ENCODE data around the gene CACNA1C. TPM values are rescaled to one million over a fixed set of nuclear protein-coding genes. Genes with fewer than 3 reads are reported as not detected.
A peak's percentile ranks its signal among the peaks of the same experiment; 100 is the strongest.

The CACNA1C gene
- polyA plus RNA-seq, 4 donors, result 0.67 to 2.5 (median 2.0) TPM

DNA sequence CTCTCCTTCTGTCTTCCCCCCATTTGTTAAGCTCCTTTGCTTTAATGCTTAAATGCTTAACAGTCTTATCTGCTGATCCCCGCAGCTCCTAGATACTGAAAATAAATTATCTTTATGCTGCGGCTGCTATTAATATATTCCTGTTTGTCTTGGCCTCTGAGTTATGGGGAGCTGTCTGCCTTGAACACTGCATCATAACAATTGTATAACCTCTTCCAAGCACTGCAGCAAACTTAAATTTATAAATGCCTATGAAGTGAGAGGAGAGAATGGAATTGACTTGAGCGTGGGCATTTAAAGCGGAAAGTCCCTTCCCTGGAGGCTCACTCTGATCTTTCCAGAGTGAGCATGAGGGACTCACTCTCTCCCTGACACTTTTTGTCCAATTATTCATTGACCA is 25.4 kb upstream of the CACNA1C start:
- no peak for FAIRE-seq
- no peaks in the 10 kb centered on the region for H3K36me3 ChIP-seq (ENCODE audit: control insufficient read depth in 3 of 3, insufficient read depth in 2 of 3, low read depth in 1 of 3, low read length in 3 of 3)
- H3K4me3 ChIP-seq (ENCODE audit: low read depth in 1 of 3, low read length in 3 of 3), result no peak overlapping the region
- 49 to 59% (median 57%) methylated on average over 4 of the region's 4 CpGs for WGBS, 3 donors
- H3K27ac ChIP-seq (ENCODE audit: low read depth in 1 of 3, low read length in 2 of 3), result no peak overlapping the region
- H3K4me1 ChIP-seq (ENCODE audit: control insufficient read depth in 3 of 3, insufficient read depth in 2 of 3, low read depth in 1 of 3, low read length in 2 of 3), result no peaks in the 10 kb centered on the region
- DNase-seq, result no peak
- H3K9me3 ChIP-seq (ENCODE audit: control insufficient read depth in 2 of 2, insufficient read depth in 1 of 2, low read depth in 1 of 2, low read length in 1 of 2), result no peaks in the 10 kb centered on the region
- peaks cover 0 to 17% (median 0%) of the 10 kb centered on the region in 3 donors for H3K27me3 ChIP-seq (ENCODE audit: control insufficient read depth in 3 of 3, insufficient read depth in 3 of 3, low read length in 3 of 3)

GRCh38 chr12:2029851-2030250 is 22.9 kb upstream of the CACNA1C start:
- no peak overlapping the region for H3K27ac ChIP-seq (ENCODE audit: low read depth in 1 of 3, low read length in 2 of 3)
- no peaks in the 10 kb centered on the region for H3K9me3 ChIP-seq (ENCODE audit: control insufficient read depth in 2 of 2, insufficient read depth in 1 of 2, low read depth in 1 of 2, low read length in 1 of 2)
- peaks cover 0 to 32% (median 0%) of the 10 kb centered on the region in 3 donors for H3K27me3 ChIP-seq (ENCODE audit: control insufficient read depth in 3 of 3, insufficient read depth in 3 of 3, low read length in 3 of 3)
- no peak for DNase-seq
- WGBS, 3 donors, result 89 to 93% (median 91%) methylated on average over 3 of the region's 3 CpGs
- H3K4me1 ChIP-seq (ENCODE audit: control insufficient read depth in 3 of 3, insufficient read depth in 2 of 3, low read depth in 1 of 3, low read length in 2 of 3), result peaks cover 0 to 4% (median 0%) of the 10 kb centered on the region in 3 donors
- no peak overlapping the region for H3K4me3 ChIP-seq (ENCODE audit: low read depth in 1 of 3, low read length in 3 of 3)
- FAIRE-seq, result no peak
- no peaks in the 10 kb centered on the region for H3K36me3 ChIP-seq (ENCODE audit: control insufficient read depth in 3 of 3, insufficient read depth in 2 of 3, low read depth in 1 of 3, low read length in 3 of 3)

DNA sequence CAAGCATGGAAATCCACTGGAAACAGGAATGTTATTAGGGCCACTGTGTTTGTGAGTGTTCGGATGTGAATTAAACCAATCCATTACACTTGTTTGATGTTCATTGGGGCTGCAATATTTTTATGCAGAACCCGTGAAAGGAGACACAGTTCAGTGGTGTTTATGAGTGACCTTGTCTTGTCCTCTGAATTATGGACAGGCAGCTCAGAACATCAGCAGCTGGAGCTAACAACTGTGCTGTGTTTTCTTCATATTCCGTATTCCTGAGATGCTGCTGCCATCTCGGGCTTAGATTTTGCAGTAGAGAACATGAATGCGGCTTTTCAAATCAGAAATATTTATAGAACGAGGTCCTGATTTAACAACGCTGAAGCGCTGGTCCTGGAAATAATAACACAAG is 20.3 kb upstream of the CACNA1C start:
- peaks cover 0 to 8% (median 0%) of the 10 kb centered on the region in 3 donors for H3K4me1 ChIP-seq (ENCODE audit: control insufficient read depth in 3 of 3, insufficient read depth in 2 of 3, low read depth in 1 of 3, low read length in 2 of 3)
- FAIRE-seq (no peak), DNase-seq (no peak)
- no peak overlapping the region for H3K4me3 ChIP-seq (ENCODE audit: low read depth in 1 of 3, low read length in 3 of 3)
- no peak overlapping the region for H3K27ac ChIP-seq (ENCODE audit: low read depth in 1 of 3, low read length in 2 of 3)
- no peaks in the 10 kb centered on the region for H3K36me3 ChIP-seq (ENCODE audit: control insufficient read depth in 3 of 3, insufficient read depth in 2 of 3, low read depth in 1 of 3, low read length in 3 of 3)
- 79 to 88% (median 79%) methylated on average over 8 of the region's 8 CpGs for WGBS, 3 donors
- peaks cover 0 to 49% (median 0%) of the 10 kb centered on the region in 3 donors for H3K27me3 ChIP-seq (ENCODE audit: control insufficient read depth in 3 of 3, insufficient read depth in 3 of 3, low read length in 3 of 3)
- no peaks in the 10 kb centered on the region for H3K9me3 ChIP-seq (ENCODE audit: control insufficient read depth in 2 of 2, insufficient read depth in 1 of 2, low read depth in 1 of 2, low read length in 1 of 2)

- WGBS, 3 donors, result 11 to 13% (median 11%) methylated on average over 42 to 47 of the region's 47 CpGs
- H3K4me3 ChIP-seq (ENCODE audit: low read depth in 1 of 3, low read length in 3 of 3), result peak overlapping the region in 2 of 3 donors; percentile 5 to 27
- DNase-seq (peak; percentile 79 to 94), FAIRE-seq (no peak)
- peaks cover 0 to 46% (median 0%) of the 10 kb centered on the region in 3 donors for H3K27me3 ChIP-seq (ENCODE audit: control insufficient read depth in 3 of 3, insufficient read depth in 3 of 3, low read length in 3 of 3)
- peaks cover 0 to 8% (median 0%) of the 10 kb centered on the region in 3 donors for H3K4me1 ChIP-seq (ENCODE audit: control insufficient read depth in 3 of 3, insufficient read depth in 2 of 3, low read depth in 1 of 3, low read length in 2 of 3)
- no peak overlapping the region for H3K27ac ChIP-seq (ENCODE audit: low read depth in 1 of 3, low read length in 2 of 3)
- H3K36me3 ChIP-seq (ENCODE audit: control insufficient read depth in 3 of 3, insufficient read depth in 2 of 3, low read depth in 1 of 3, low read length in 3 of 3), result no peaks in the 10 kb centered on the region
- H3K9me3 ChIP-seq (ENCODE audit: control insufficient read depth in 2 of 2, insufficient read depth in 1 of 2, low read depth in 1 of 2, low read length in 1 of 2), result no peaks in the 10 kb centered on the region
Observed at GRCh38 chr12:2034633-2035430, 18.0 kb upstream of the CACNA1C start.

GRCh38 chr12:2035431-2036055 is 17.2 kb upstream of the CACNA1C start:
- Histone ChIP-seq H3K27ac (ENCODE audit: low read depth in 1 of 3, low read length in 2 of 3) (no peak overlapping the region), H3K4me3 (ENCODE audit: low read depth in 1 of 3, low read length in 3 of 3) (peak overlapping the region in 1 of 3 donors; percentile 27), H3K4me1 (ENCODE audit: control insufficient read depth in 3 of 3, insufficient read depth in 2 of 3, low read depth in 1 of 3, low read length in 2 of 3) (peaks cover 0 to 8% (median 0%) of the 10 kb centered on the region in 3 donors), H3K27me3 (ENCODE audit: control insufficient read depth in 3 of 3, insufficient read depth in 3 of 3, low read length in 3 of 3) (peaks cover 0 to 45% (median 0%) of the 10 kb centered on the region in 3 donors), H3K36me3 (ENCODE audit: control insufficient read depth in 3 of 3, insufficient read depth in 2 of 3, low read depth in 1 of 3, low read length in 3 of 3) (no peaks in the 10 kb centered on the region), H3K9me3 (ENCODE audit: control insufficient read depth in 2 of 2, insufficient read depth in 1 of 2, low read depth in 1 of 2, low read length in 1 of 2) (no peaks in the 10 kb centered on the region)
- FAIRE-seq, result no peak
- no peak for DNase-seq
- 61 to 71% (median 68%) methylated on average over 15 of the region's 15 CpGs for WGBS, 3 donors

DNA sequence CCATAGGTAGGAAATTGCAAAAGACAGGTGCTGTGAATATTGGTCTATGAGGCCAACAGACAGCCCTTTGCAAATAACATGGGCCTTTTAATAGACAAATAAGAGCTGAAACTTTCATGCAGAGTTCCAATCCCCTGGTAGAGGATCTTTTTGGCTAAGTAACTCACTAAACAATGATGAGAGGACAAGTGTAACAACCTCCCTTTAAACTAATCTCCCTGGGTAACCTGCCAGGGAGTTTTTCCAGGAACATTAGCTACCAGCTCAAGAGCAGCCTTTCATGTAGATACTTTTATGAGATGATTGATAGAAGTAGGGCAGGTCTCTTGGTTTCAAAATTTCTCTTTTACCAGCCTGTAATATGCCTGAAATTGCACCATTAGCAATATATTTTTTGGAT is 13.8 kb upstream of the CACNA1C start:
- no peak overlapping the region for H3K4me3 ChIP-seq (ENCODE audit: low read depth in 1 of 3, low read length in 3 of 3)
- H3K27ac ChIP-seq (ENCODE audit: low read depth in 1 of 3, low read length in 2 of 3), result no peak overlapping the region
- DNase-seq, result no peak
- H3K9me3 ChIP-seq (ENCODE audit: control insufficient read depth in 2 of 2, insufficient read depth in 1 of 2, low read depth in 1 of 2, low read length in 1 of 2), result no peaks in the 10 kb centered on the region
- H3K27me3 ChIP-seq (ENCODE audit: control insufficient read depth in 3 of 3, insufficient read depth in 3 of 3, low read length in 3 of 3), result peaks cover 0 to 32% (median 4%) of the 10 kb centered on the region in 3 donors
- FAIRE-seq, result no peak
- peaks cover 0 to 8% (median 0%) of the 10 kb centered on the region in 3 donors for H3K4me1 ChIP-seq (ENCODE audit: control insufficient read depth in 3 of 3, insufficient read depth in 2 of 3, low read depth in 1 of 3, low read length in 2 of 3)
- no peaks in the 10 kb centered on the region for H3K36me3 ChIP-seq (ENCODE audit: control insufficient read depth in 3 of 3, insufficient read depth in 2 of 3, low read depth in 1 of 3, low read length in 3 of 3)

DNA sequence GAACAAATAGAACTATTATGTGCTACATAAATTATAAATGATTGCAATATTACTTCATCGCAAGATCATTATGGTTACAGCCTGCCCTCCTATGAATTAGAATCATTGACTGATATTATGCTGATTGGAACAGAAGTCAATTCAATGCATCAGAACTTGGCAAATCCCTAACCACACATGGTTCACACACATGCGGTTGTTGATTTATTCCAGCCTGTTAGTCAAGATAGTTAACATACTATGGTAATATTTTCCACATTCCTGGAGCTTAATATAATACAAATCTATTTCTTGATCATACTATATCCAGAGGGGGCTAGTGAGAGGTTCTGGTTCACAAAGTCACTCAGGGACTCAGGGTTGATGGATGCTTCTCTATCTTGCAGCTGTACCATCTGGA is 9.7 kb upstream of the CACNA1C start:
- DNase-seq (no peak), FAIRE-seq (no peak)
- Histone ChIP-seq H3K4me3 (ENCODE audit: low read depth in 1 of 3, low read length in 3 of 3) (no peak overlapping the region), H3K4me1 (ENCODE audit: control insufficient read depth in 3 of 3, insufficient read depth in 2 of 3, low read depth in 1 of 3, low read length in 2 of 3) (no peaks in the 10 kb centered on the region), H3K36me3 (ENCODE audit: control insufficient read depth in 3 of 3, insufficient read depth in 2 of 3, low read depth in 1 of 3, low read length in 3 of 3) (no peaks in the 10 kb centered on the region), H3K9me3 (ENCODE audit: control insufficient read depth in 2 of 2, insufficient read depth in 1 of 2, low read depth in 1 of 2, low read length in 1 of 2) (no peaks in the 10 kb centered on the region), H3K27me3 (ENCODE audit: control insufficient read depth in 3 of 3, insufficient read depth in 3 of 3, low read length in 3 of 3) (peaks cover 0 to 6% (median 4%) of the 10 kb centered on the region in 3 donors), H3K27ac (ENCODE audit: low read depth in 1 of 3, low read length in 2 of 3) (no peak overlapping the region)
- 93 to 98% (median 96%) methylated on average over 2 of the region's 2 CpGs for WGBS, 3 donors

GRCh38 chr12:2044165-2044564 is 8.6 kb upstream of the CACNA1C start:
- Histone ChIP-seq H3K36me3 (ENCODE audit: control insufficient read depth in 3 of 3, insufficient read depth in 2 of 3, low read depth in 1 of 3, low read length in 3 of 3) (no peaks in the 10 kb centered on the region), H3K9me3 (ENCODE audit: control insufficient read depth in 2 of 2, insufficient read depth in 1 of 2, low read depth in 1 of 2, low read length in 1 of 2) (no peaks in the 10 kb centered on the region), H3K4me3 (ENCODE audit: low read depth in 1 of 3, low read length in 3 of 3) (no peak overlapping the region), H3K27me3 (ENCODE audit: control insufficient read depth in 3 of 3, insufficient read depth in 3 of 3, low read length in 3 of 3) (peaks cover 0 to 6% (median 4%) of the 10 kb centered on the region in 3 donors), H3K4me1 (ENCODE audit: control insufficient read depth in 3 of 3, insufficient read depth in 2 of 3, low read depth in 1 of 3, low read length in 2 of 3) (peaks cover 0 to 3% (median 0%) of the 10 kb centered on the region in 3 donors), H3K27ac (ENCODE audit: low read depth in 1 of 3, low read length in 2 of 3) (no peak overlapping the region)
- WGBS, 3 donors, result 50 to 76% (median 56%) methylated on average over 6 of the region's 6 CpGs
- DNase-seq, result no peak
- no peak for FAIRE-seq
